ENCODE data around the gene GUCA2B. TPM values are rescaled to one million over a fixed set of nuclear protein-coding genes. Genes with fewer than 3 reads are reported as not detected.

GUCA2B gene
- total RNA-seq (1 to 10 TPM in 1 of 5 donors, not detected in 4; 4.6 TPM), polyA plus RNA-seq (10 to 100 TPM in 1 of 3 donors, 1 to 10 TPM in 2; 2.2 to 13.1 (median 4.9) TPM)
- long read RNA-seq, donor 1, transcript GUCA2B-201 (3 exons, 597 nt): major isoform, 11 of 11 reads
- long read RNA-seq, donor 1, partial matches to known transcripts: 0 of 11 reads
- long read RNA-seq, donor 1, other reads (novel, unspliced or antisense): 0 of 11 reads
- long read RNA-seq, donor 2, transcript GUCA2B-201 (3 exons, 597 nt): major isoform, 9 of 9 reads
- long read RNA-seq, donor 2, partial matches to known transcripts: 0 of 9 reads
- long read RNA-seq, donor 2, other reads (novel, unspliced or antisense): 0 of 9 reads
- long read RNA-seq, donor 3: 0 reads
- long read RNA-seq, donor 4: 0 reads
- long read RNA-seq, donor 5: 0 reads
- long read RNA-seq, donor 6: 0 reads
- long read RNA-seq, donor 7, transcript GUCA2B-201 (3 exons, 597 nt): major isoform, 22 of 22 reads
- long read RNA-seq, donor 7, partial matches to known transcripts: 0 of 22 reads
- long read RNA-seq, donor 7, other reads (novel, unspliced or antisense): 0 of 22 reads
- long read RNA-seq, donor 8: 0 reads
- long read RNA-seq, donor 9: 0 reads
- long read RNA-seq, donor 10, transcript GUCA2B-201 (3 exons, 597 nt): major isoform, 13 of 13 reads
- long read RNA-seq, donor 10, partial matches to known transcripts: 0 of 13 reads
- long read RNA-seq, donor 10, other reads (novel, unspliced or antisense): 0 of 13 reads

DNA sequence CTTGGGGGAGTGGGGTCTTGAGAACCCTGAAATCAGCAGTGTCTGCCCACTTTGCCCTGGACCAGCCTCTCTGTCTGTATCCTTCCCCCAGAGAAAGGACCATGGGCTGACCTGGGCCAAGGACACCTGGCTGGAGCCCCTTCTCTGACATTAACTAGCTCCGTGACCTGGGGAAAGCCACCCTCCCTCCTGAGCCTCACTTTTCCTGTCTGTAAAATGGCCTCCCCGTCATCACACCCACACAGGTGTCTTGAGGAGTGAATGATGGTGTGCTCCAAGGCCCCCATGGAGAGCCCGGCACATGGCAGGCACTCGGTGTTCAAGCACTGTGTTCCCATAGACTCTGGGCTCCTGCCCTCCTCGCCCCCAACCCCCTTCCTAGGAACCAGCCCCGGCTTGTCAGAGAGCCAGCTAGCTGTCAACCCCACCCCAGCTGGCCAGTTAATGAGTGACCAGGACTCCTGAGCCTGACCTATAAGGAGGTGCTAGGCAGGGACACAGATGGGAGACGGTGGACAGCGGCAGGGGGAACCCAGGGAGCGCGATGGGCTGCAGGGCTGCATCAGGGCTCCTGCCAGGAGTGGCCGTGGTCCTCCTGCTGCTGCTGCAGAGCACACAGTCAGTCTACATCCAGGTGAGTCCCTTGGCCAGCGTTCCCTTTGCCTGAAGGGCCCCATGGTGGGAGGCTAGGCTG is at the start of gene GUCA2B:
Gene GUCA2B, plus strand, starts transcription at position 504 of the 694 bp plus-strand sequence. Its CDS starts 41 bp downstream, at position 545.
- 64 to 87% (median 69%) methylated on average over 5 to 12 of the region's 12 CpGs for WGBS, 5 donors
- H3K27ac ChIP-seq: peak within 1 kb of the TSS in 2 of 5 donors; percentile 35 to 38
- no peaks in the 10 kb centered on the region for H3K9me3 ChIP-seq
- TF ChIP-seq POLR2A (IDR thresholded peaks at IDR 0.05) (no peak), POLR2AphosphoS5 (IDR thresholded peaks at IDR 0.05) (no peak), EP300 (IDR thresholded peaks at IDR 0.05) (no peak)
- TF ChIP-seq, protein P1, sequence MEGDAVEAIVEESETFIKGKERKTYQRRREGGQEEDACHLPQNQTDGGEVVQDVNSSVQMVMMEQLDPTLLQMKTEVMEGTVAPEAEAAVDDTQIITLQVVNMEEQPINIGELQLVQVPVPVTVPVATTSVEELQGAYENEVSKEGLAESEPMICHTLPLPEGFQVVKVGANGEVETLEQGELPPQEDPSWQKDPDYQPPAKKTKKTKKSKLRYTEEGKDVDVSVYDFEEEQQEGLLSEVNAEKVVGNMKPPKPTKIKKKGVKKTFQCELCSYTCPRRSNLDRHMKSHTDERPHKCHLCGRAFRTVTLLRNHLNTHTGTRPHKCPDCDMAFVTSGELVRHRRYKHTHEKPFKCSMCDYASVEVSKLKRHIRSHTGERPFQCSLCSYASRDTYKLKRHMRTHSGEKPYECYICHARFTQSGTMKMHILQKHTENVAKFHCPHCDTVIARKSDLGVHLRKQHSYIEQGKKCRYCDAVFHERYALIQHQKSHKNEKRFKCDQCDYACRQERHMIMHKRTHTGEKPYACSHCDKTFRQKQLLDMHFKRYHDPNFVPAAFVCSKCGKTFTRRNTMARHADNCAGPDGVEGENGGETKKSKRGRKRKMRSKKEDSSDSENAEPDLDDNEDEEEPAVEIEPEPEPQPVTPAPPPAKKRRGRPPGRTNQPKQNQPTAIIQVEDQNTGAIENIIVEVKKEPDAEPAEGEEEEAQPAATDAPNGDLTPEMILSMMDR (IDR thresholded peaks at IDR 0.05): no peak
- H3K4me1 ChIP-seq: peaks cover 0 to 15% (median 12%) of the 10 kb centered on the region in 4 donors
- H3K36me3 ChIP-seq: no peaks in the 10 kb centered on the region
- intact Hi-C loops (cut with DNase I; ENCODE audit: low total_unique reads): no loop called here
- peaks cover 0 to 13% (median 0%) of the 10 kb centered on the region in 3 donors for H3K27me3 ChIP-seq
- H3K4me3 ChIP-seq: no peak within 1 kb of the TSS
- no peak for DNase-seq

DNA sequence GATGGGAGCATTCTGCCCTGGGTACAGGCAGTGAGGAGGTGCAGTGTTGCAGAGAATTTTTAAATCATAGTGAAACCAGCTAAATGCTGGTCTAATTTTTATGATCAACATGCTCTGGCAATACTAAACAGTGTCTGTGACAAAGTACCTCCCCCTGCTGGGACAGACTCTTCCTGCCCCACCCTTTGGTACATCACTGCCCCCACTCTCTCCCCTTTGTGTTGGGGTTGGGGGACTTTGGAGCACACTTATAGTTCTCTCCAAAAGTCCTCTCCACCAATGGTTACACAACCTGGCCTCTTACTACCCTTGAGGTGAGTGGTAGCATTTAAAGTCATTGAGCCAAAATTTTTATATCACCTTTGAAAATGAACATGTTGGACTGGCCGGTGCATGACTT is 48.2 kb upstream of the GUCA2B start:
- WGBS, 5 donors: 83 to 100% (median 86%) methylated on average over 1 of the region's 1 CpG
- no peaks in the 10 kb centered on the region for H3K36me3 ChIP-seq
- no peak overlapping the region for H3K27ac ChIP-seq
- no peak for DNase-seq
- H3K27me3 ChIP-seq: no peaks in the 10 kb centered on the region
- no peak overlapping the region for H3K4me3 ChIP-seq
- no peaks in the 10 kb centered on the region for H3K4me1 ChIP-seq
- TF ChIP-seq, protein P1 (IDR thresholded peaks at IDR 0.05): no peak
- TF ChIP-seq POLR2A (IDR thresholded peaks at IDR 0.05) (no peak), POLR2AphosphoS5 (IDR thresholded peaks at IDR 0.05) (no peak), EP300 (IDR thresholded peaks at IDR 0.05) (no peak)
- intact Hi-C loops (cut with DNase I; ENCODE audit: low total_unique reads): no loop called here
- peaks cover 0 to 6% (median 0%) of the 10 kb centered on the region in 4 donors for H3K9me3 ChIP-seq

DNA sequence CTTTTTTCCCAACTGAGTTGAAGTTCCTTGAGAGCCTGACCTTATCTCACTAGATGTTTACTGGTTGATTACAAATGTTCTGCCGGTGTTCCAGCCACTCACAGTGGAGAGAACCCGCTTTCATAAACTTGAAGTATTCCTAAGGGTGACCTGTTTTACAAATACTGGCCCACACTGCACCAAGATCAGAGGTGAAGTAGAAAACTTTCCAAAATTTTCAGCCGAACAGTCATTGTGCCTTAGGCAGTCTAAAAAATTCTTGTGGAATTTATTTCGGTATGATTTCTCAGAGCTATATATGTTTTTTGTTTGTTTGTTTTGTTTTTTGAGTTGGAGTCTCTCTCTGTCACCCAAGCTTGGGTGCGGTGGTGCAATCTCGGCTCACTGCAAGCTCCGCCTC is 44.9 kb upstream of the GUCA2B start:
- TF ChIP-seq POLR2A (IDR thresholded peaks at IDR 0.05) (no peak), EP300 (IDR thresholded peaks at IDR 0.05) (no peak), POLR2AphosphoS5 (IDR thresholded peaks at IDR 0.05) (no peak)
- TF ChIP-seq, protein P1 (IDR thresholded peaks at IDR 0.05): no peak
- Histone ChIP-seq H3K4me3 (no peak overlapping the region), H3K9me3 (no peaks in the 10 kb centered on the region), H3K27me3 (no peaks in the 10 kb centered on the region), H3K27ac (no peak overlapping the region), H3K4me1 (no peaks in the 10 kb centered on the region), H3K36me3 (no peaks in the 10 kb centered on the region)
- no peak for DNase-seq
- intact Hi-C loops (cut with DNase I; ENCODE audit: low total_unique reads): no loop called here
- WGBS, 5 donors: 64 to 76% (median 72%) methylated on average over 7 of the region's 7 CpGs

DNA sequence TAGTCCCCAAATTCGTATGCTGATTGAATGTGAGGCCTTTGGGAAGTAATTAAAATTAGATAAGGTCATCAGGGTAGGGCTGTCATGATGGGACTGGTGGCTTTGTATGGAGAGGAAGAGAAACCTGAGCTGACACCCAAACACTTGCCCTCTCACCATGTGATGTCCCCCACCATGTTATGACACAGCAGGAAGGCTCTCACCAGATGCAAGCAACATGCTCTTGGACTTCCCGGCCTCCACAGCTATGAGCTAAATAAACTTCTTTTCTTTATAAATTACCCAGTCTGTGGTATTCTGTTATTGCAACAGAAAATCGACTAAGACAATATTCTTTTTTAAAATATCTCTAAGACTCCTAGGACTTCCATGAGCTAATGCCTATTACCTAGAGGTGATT is 43.6 kb upstream of the GUCA2B start:
- 69 to 83% (median 81%) methylated on average over 3 of the region's 3 CpGs for WGBS, 5 donors
- Histone ChIP-seq H3K27me3 (no peaks in the 10 kb centered on the region), H3K27ac (no peak overlapping the region), H3K9me3 (no peaks in the 10 kb centered on the region), H3K4me3 (no peak overlapping the region), H3K4me1 (no peaks in the 10 kb centered on the region), H3K36me3 (no peaks in the 10 kb centered on the region)
- TF ChIP-seq EP300 (IDR thresholded peaks at IDR 0.05) (no peak), POLR2A (IDR thresholded peaks at IDR 0.05) (no peak), POLR2AphosphoS5 (IDR thresholded peaks at IDR 0.05) (no peak)
- TF ChIP-seq, protein P1 (IDR thresholded peaks at IDR 0.05): no peak
- intact Hi-C loops (cut with DNase I; ENCODE audit: low total_unique reads): no loop called here
- DNase-seq: no peak

All from stomach (tissue), 19 donors.